Stimulated activated CD4-positive, alpha-beta T cell treated with anti-CD3 and anti-CD28 coated beads, Interleukin-4, amount 100 ng/mL, for 48 hours (primary cell): Measurements from ENCODE around the gene DDX50.
A peak's percentile ranks its signal among the peaks of the same experiment; 100 is the strongest.
"Not testable (repeated sequence)": the region's sequence is repeated elsewhere in the genome, so short reads cannot be mapped to it uniquely, and the experiment has no call there.

Experiments used
- DNase-seq, 2 donors: peaks; one replicate each; pipeline ENCODE4 v3.0.0-alpha.2; 2020; ENCODE audit warnings: low read depth in 2 of 2

DDX50 gene

GRCh38 chr10:68901105-68901927, at the start of gene DDX50:
DDX50 (plus strand) TSS chr10:68901315; CDS start chr10:68901385, 70 bp downstream.
- peak; percentile 93 to 94 for DNase-seq

DNA sequence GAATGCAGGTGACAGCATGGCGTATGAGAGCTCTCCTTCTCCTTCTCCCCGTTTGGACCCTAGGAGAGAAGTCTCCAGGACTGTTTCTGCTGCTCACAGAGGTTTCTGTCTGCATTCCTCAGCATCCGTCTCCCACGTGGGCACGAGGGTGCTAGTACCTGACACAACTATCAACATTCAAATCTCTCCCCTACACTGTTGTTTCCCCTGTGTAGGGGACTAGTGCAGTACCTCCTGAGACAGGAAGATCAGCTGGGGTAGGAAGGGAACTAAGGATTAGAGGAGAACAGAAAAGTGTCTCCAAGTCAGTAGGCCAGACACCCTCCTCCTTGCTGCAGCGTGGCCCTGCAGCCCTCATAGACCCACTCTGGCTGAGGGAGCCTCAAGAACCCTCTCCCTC, 44.8 kb upstream of the DDX50 start:
- no peak for DNase-seq

- no peak for DNase-seq
Measured at GRCh38 chr10:68857005-68857404, 44.1 kb upstream of the DDX50 start.

- DNase-seq: no peak
Measured at GRCh38 chr10:68861253-68861652, 39.9 kb upstream of the DDX50 start.

- no peak for DNase-seq
Measured at GRCh38 chr10:68864611-68865010, 36.5 kb upstream of the DDX50 start.

GRCh38 chr10:68868173-68868572, 32.9 kb upstream of the DDX50 start:
- DNase-seq: not testable (repeated sequence)

DNA sequence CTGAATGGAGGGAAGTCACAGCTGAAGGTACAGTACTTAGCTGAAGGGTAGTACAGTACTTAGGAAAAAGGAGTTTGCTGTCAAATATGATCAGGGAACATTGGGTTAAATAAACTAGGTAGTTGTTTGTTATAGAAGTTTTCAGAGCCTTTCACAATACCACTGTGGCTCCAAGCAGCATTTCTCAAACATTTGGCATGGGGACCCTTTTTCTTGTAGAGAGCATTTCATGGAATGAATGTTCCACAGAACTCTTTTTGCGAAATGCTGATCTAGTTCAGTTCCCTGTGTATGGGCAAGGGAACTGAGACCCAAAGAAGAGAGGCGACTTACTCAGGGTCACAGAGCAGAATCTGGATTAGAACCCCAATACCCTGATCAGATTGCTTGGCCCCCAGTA, 31.5 kb upstream of the DDX50 start:
- DNase-seq: no peak

DNA sequence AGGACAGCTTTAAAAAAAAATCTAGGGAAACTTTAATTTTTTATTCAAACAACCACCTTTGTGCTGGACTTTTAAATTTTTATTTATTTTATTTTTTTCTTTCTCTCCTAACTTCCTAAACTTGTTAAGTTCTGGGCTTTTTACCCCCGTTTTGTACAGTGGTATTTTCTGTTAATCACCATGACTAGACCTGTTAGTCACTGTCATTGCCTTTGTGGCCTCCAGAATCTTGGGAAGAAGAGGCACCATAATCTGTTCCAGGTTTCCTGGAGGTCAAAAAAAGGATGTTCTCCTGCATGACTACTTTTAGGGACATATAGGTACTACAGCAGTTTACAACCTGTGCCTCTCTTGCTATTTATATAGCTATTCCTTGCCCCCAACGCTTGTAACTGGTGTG, 31.1 kb upstream of the DDX50 start:
- no peak for DNase-seq

DNA sequence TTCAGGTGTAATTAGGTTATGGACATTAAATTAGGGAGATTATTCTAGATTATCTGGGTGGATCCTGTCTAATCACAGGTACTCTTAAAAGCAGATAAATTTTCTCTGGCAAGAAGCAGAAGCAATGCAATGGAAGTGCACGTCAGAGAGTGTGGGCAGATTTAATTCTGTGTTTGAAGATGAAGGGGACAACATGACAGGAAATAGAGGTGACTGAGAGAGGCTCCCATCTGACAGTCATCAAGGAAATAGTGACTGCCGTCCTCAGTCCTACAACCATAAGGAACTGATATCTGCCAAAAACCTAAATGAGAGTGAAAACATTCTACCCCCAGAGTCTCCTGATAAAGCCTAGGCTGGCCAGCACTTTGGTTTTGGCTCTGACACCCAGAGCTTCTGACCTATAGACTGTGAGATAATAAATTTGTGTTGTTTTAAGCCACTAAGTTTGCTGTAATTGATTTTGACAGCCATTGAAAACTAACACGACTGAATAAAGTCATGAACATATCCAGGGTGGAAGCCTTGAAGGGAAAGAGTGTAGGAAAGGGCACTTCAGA, 30.5 kb upstream of the DDX50 start:
- DNase-seq: peak in 1 of 2 donors; percentile 4

DNA sequence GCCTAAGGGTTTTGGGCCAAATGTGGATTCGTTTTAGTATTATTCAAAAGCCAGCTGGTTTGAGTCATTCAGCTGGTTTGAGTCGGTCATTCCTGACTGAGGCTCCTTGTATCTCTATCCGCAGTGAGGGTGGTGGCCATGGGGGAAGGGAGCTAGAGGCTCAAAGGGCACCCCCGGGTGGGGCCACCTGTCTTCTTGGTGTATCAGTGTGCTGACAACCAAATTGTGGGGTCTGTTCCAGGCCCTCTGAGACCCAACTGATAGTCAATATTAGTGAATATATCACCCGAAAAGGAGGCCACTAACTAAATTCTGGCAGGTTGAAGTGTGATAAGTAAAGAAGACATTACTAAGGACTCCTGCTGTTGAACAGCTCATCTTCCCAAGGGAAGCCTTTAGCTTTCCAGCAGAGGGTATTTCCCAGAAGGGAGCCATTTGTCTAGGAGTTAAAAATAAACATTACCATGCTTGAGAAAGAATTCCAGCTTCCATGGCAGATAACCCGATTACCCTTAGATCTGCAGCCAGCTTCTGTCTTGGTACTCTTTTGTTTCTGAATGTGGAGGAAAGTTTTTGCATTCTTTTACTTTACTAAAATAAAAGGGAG, 29.9 kb upstream of the DDX50 start:
- no peak for DNase-seq

DNA sequence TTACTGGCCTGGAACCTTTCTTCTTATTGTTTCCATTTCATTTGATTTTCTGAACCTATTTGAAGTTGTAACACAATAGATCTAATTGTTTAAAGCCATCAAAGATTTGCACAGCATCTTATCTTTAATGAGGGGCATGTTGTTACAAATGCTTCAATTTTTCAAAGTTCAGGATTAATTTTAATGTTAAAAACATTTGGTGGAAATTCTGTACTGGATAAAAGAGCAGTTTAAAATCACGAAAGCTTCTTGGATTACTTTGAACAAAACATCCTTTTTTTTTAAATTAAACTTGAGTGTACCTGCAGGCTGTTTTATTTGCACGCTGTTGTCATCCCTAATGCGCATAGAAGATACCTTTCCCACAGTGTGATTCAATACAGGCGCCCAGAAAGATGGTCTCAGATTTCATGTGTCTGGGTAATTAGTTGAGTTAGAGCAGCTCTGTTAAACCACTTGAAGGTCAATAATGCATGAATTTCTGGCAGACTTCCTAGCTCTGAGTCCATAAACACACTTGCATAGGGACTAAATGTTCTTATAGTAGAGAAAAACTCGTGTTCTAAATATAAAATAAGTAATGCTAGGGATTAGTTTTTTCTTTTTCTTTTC, 29.3 kb upstream of the DDX50 start:
- no peak for DNase-seq

DNA sequence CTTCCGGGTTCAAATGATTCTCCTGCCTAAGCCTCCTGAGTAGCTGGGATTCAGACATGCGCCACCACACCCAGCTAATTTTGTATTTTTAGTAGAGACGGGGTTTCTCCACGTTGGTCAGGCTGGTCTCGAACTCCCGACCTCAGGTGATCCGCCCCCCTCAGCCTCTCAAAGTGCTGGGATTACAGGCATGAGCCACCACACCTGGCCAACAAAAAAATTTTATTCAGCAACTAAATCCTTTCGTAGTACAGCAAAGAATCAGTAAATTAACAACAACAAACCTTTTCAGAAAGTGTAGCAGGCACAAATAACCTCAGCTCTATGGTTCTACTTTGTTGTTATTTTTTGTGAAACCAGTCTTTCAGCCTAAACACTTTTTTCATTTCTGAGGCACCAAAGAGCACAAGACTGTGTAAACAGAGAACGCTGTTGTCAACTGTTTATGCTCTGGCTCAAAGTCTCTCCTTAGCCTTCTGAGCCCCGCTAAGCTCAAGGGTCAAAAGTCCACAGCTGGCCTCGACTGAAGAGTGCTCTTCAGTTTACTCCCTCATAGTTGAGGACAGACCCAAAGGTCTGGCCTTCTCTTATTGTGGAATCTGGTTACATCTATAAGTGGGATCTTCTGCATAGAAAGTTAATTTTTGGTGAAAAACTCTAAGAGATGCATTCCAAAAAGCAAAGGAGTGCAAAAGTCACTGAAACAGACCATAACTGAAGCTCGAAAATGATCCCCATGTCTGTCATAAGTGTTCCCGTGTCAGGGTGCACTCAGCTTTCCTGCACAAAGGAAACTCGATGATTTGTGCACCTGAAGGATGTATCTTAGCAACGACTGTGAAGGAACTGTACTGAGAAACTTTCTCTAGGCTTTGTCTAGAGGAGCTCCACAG, 24.6 kb upstream of the DDX50 start:
- DNase-seq: no peak

GRCh38 chr10:68877482-68878110, 23.5 kb upstream of the DDX50 start:
- no peak for DNase-seq

GRCh38 chr10:68878496-68878895, 22.6 kb upstream of the DDX50 start:
- DNase-seq: no peak

DNA sequence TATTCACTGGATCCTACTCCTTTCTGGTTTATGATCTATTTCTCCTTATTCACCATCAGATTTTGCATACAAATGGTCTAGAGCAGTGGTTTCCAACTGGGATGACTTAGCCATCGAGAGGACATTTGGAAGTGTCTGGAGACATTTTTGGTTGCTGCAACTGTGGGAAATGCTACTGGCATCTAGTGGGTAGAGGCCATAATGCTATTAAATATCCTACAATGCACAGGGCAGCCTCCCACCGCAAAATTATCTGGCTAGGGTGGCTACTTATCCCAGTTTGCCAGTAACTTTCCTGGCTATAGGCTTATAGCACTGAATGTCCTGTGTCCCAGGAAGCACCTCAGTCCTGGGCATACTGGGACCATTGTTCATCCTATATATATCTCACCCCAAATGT, 21.5 kb upstream of the DDX50 start:
- DNase-seq: no peak

DNA sequence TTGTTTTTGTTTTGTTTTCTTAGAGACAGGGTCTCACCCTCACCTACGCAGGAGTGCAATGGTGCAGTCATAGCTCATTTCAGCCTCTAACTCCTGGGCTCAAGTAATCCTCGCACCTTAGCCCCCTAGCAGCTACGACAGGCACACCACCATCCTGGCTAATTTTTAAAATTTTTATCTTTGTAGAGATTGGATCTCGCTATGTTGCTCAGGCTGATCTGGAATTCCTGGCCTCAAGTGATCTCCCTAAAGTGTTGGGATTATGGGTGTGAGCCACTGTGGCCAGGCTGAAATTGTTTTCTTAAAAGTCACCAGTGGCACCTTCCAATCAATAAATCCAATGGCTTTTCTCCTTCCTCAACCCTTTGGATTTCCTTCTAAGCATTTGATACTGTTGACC, 20.9 kb upstream of the DDX50 start:
- no peak for DNase-seq

- no peak for DNase-seq
Measured at GRCh38 chr10:68895041-68895440, 6.1 kb upstream of the DDX50 start.

- peak in 1 of 2 donors; percentile 14 for DNase-seq
Measured at GRCh38 chr10:68897336-68897741, 3.8 kb upstream of the DDX50 start.

DNA sequence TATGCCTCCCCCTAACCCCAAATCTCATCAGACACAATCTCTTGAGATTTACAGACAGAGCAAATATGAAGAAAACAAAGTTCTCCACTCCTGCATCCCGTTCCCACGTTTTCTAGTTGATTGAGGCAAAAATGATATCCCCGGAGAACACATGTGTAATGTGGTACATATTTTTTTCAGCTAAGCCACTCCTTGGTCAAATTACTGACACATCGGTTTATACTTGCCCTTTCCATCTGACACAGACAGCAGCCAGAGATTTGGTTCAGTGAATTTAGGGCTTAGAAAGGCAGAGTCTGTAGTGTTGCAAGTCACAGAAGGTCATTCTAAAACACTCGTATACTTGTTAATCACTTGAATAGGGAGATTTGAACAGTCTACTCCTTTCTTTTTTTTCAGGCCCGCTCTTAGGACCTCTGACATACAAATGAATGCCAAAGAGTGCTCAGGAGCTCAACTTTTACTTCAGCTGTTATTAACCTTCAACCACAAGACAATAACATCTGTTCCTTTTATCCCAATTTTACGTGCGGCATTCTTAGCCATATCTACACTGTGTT, 1.8 kb upstream of the DDX50 start:
- no peak for DNase-seq

DNA sequence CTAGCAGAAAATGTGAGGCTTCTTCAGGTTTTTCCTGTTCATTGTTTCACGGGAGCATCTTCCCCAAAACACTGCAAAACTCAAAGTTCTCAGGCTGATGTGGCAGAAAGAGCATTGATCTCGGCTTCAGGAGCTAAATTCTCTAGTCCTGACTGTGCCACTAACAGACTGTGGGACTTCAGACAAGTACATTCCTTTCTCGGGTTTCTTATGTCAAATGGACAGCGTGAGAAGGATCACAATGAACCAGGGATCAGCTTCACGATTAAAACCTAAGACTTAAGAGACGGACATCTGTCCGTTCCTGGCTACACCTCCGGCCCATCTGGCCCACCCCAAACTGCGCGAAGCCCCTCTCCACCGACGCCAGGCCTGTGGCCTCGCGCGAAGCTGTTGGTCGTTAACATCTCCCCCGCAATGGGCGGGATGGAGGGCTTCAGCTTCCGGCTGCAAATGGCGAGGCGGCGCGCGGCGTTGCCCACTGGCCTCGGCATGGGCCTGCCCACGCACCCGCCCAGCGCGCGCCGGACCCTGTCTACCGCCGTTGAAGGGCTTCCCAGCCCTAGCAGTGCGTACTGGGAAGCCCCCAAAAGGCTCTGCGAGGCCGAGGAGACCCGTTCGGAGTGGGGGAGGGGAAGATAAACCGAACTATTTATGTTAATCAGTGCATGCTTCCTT, 549 bp upstream of the DDX50 start:
- DNase-seq: no peak
